ENCODE measurements around the gene COL18A1.

DNA sequence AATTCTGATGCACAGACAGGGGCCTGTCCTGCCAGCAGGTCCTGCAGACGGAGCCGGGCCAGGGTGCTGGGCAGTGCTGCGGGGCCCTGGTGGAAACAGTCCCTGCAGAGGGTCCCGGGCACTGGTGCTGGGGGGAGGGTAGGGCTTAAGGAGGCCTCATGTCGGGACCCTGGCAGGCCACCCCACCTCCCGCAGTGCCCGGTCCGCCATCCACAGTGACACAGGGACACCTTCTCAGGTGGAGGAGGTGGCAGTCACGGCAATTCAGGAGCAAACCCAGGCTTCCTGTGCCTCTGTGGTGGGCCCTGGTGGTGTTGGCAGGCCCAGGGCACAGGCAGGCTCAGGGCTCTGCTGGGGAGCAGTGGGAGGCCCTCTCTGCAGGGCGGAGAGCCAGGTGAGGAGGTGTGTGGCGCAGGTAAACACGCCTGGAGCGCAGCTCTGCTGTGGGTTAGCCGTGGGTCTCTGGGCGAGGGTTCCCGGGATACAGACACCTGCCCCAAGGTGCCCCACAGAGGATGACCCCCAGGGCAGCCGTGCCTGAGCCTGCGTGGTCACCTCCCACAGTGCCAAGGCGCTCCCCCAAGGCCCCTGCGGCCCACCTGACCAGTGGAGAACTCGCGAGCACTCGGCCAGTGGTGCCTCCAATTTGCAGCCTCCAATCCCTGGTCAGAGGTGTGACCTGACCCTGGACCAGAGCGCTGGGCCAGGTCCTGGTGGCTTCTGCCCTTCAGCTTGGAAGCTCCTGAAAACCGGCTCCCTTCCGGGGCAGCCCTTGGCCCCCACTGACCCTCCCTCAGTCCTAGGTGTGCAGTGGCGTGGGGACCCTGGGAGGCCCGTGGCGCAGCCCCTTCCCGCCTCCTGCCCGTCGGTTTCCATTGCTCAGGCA is 19.2 kb downstream of the COL18A1 start:
- TF ChIP-seq, protein P1, sequence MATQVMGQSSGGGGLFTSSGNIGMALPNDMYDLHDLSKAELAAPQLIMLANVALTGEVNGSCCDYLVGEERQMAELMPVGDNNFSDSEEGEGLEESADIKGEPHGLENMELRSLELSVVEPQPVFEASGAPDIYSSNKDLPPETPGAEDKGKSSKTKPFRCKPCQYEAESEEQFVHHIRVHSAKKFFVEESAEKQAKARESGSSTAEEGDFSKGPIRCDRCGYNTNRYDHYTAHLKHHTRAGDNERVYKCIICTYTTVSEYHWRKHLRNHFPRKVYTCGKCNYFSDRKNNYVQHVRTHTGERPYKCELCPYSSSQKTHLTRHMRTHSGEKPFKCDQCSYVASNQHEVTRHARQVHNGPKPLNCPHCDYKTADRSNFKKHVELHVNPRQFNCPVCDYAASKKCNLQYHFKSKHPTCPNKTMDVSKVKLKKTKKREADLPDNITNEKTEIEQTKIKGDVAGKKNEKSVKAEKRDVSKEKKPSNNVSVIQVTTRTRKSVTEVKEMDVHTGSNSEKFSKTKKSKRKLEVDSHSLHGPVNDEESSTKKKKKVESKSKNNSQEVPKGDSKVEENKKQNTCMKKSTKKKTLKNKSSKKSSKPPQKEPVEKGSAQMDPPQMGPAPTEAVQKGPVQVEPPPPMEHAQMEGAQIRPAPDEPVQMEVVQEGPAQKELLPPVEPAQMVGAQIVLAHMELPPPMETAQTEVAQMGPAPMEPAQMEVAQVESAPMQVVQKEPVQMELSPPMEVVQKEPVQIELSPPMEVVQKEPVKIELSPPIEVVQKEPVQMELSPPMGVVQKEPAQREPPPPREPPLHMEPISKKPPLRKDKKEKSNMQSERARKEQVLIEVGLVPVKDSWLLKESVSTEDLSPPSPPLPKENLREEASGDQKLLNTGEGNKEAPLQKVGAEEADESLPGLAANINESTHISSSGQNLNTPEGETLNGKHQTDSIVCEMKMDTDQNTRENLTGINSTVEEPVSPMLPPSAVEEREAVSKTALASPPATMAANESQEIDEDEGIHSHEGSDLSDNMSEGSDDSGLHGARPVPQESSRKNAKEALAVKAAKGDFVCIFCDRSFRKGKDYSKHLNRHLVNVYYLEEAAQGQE (IDR thresholded peaks at IDR 0.05): no peak
- TF ChIP-seq YY1 (IDR thresholded peaks at IDR 0.05): no peak
- TF ChIP-seq, protein P2, sequence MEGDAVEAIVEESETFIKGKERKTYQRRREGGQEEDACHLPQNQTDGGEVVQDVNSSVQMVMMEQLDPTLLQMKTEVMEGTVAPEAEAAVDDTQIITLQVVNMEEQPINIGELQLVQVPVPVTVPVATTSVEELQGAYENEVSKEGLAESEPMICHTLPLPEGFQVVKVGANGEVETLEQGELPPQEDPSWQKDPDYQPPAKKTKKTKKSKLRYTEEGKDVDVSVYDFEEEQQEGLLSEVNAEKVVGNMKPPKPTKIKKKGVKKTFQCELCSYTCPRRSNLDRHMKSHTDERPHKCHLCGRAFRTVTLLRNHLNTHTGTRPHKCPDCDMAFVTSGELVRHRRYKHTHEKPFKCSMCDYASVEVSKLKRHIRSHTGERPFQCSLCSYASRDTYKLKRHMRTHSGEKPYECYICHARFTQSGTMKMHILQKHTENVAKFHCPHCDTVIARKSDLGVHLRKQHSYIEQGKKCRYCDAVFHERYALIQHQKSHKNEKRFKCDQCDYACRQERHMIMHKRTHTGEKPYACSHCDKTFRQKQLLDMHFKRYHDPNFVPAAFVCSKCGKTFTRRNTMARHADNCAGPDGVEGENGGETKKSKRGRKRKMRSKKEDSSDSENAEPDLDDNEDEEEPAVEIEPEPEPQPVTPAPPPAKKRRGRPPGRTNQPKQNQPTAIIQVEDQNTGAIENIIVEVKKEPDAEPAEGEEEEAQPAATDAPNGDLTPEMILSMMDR (IDR thresholded peaks at IDR 0.05; ENCODE audit: low read depth, low read length, missing input control): no peak
- TF ChIP-seq EGR1 (IDR thresholded peaks at IDR 0.05; ENCODE audit: low read depth in 2 of 2): no peak
- TF ChIP-seq HNF4A (conservative IDR thresholded peaks at IDR 0.05): no peak
- TF ChIP-seq, protein P3, sequence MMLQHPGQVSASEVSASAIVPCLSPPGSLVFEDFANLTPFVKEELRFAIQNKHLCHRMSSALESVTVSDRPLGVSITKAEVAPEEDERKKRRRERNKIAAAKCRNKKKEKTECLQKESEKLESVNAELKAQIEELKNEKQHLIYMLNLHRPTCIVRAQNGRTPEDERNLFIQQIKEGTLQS (IDR thresholded peaks at IDR 0.05): no peak

Measured in liver (tissue), 3 donors.